Mesenchymal stem cell (in vitro differentiated cells and primary cell): ENCODE measurements around the gene MAP4K2.

Experiments used
- DNase-seq: peaks from one replicate; pipeline ENCODE4 v3.0.0-alpha.2; 2013
- H2AFZ ChIP-seq: one replicate; pipeline ENCODE4 v1.6.1; 2013; ENCODE audit warnings: low read depth, mild to moderate bottlenecking, control low read depth, inconsistent platforms, low read length, moderate library complexity
- H2AK5ac ChIP-seq: 2 replicates; pipeline ENCODE4 v1.6.1; 2013; ENCODE audit warnings: low read length, moderate library complexity, mild to moderate bottlenecking, inconsistent platforms; ENCODE audit not compliant: severe bottlenecking
- H2BK120ac ChIP-seq: one replicate; pipeline ENCODE4 v1.6.1; 2013; ENCODE audit warnings: low read depth, mild to moderate bottlenecking, inconsistent platforms, low read length, moderate library complexity
- H2BK12ac ChIP-seq, 2 experiments: one replicate each; pipeline ENCODE4 v1.6.1; 2013; ENCODE audit warnings: inconsistent platforms in 2 of 2, low read length in 2 of 2, mild to moderate bottlenecking in 2 of 2, moderate library complexity in 2 of 2, control low read depth in 1 of 2
- H2BK15ac ChIP-seq: one replicate; pipeline ENCODE4 v1.6.1; 2013; ENCODE audit warnings: mild to moderate bottlenecking, low read depth, inconsistent platforms; ENCODE audit not compliant: poor library complexity, severe bottlenecking
- H2BK5ac ChIP-seq: 2 replicates; pipeline ENCODE4 v1.6.1; 2013; ENCODE audit warnings: low read depth, mild to moderate bottlenecking, low read length, control low read depth, inconsistent platforms; ENCODE audit not compliant: poor library complexity, severe bottlenecking
- H3K14ac ChIP-seq, 2 experiments: one replicate each; pipeline ENCODE4 v1.6.1; 2013; ENCODE audit warnings: inconsistent platforms in 2 of 2, low read length in 2 of 2, control low read depth in 1 of 2, mild to moderate bottlenecking in 1 of 2, moderate library complexity in 1 of 2
- H3K18ac ChIP-seq, 2 experiments: one replicate each; pipeline ENCODE4 v1.6.1; 2013; ENCODE audit warnings: inconsistent platforms in 2 of 2, low read length in 2 of 2, control low read depth in 1 of 2, low read depth in 1 of 2, mild to moderate bottlenecking in 1 of 2
- H3K23ac ChIP-seq, 2 experiments: one replicate each; pipeline ENCODE4 v1.6.1; 2013; ENCODE audit warnings: inconsistent platforms in 2 of 2, low read length in 2 of 2, mild to moderate bottlenecking in 2 of 2, moderate library complexity in 2 of 2, control low read depth in 1 of 2
- H3K27ac ChIP-seq: 2 replicates; pipeline ENCODE4 v1.5.1; 2013; ENCODE audit warnings: mild to moderate bottlenecking, moderate library complexity, low read length, control low read depth, inconsistent platforms; ENCODE audit not compliant: poor library complexity, severe bottlenecking
- H3K27me3 ChIP-seq, 2 experiments: 2 replicates each; pipeline versions ENCODE4 v1.6.1 to v1.7.0; 2013; ENCODE audit warnings: low read length in 2 of 2, mild to moderate bottlenecking in 2 of 2, moderate library complexity in 2 of 2, control low read depth in 1 of 2, inconsistent platforms in 1 of 2; ENCODE audit not compliant: control insufficient read depth in 1 of 2, insufficient read depth in 1 of 2
- H3K36me3 ChIP-seq, 2 experiments: 2 replicates each; pipeline versions ENCODE4 v1.6.1 to v1.7.0; 2013; ENCODE audit warnings: low read length in 2 of 2, control low read depth in 1 of 2, inconsistent platforms in 1 of 2, low read depth in 1 of 2, mild to moderate bottlenecking in 1 of 2; ENCODE audit not compliant: insufficient read depth in 2 of 2, control insufficient read depth in 1 of 2
- H3K4ac ChIP-seq, 2 experiments: one replicate each; pipeline ENCODE4 v1.6.1; 2013; ENCODE audit warnings: inconsistent platforms in 2 of 2, low read length in 2 of 2, mild to moderate bottlenecking in 2 of 2, moderate library complexity in 2 of 2, control low read depth in 1 of 2, low read depth in 1 of 2
- H3K4me1 ChIP-seq: 2 replicates; pipeline ENCODE4 v1.6.1; 2013; ENCODE audit warnings: low read depth, low read length, control low read depth; ENCODE audit not compliant: control insufficient read depth, insufficient read depth
- H3K4me2 ChIP-seq: 2 replicates; pipeline ENCODE4 v1.6.1; 2013; ENCODE audit warnings: low read length, mild to moderate bottlenecking, inconsistent platforms; ENCODE audit not compliant: poor library complexity, severe bottlenecking
- H3K4me3 ChIP-seq, 2 experiments: 2 replicates each; pipeline versions ENCODE4 v1.5.1 to v1.7.0; 2013; ENCODE audit warnings: low read length in 2 of 2, mild to moderate bottlenecking in 2 of 2, control low read depth in 1 of 2, low read depth in 1 of 2; ENCODE audit not compliant: insufficient read depth in 1 of 2
- H3K79me1 ChIP-seq: replicated peaks from 2 replicates; pipeline ENCODE4 v1.6.1; 2013; ENCODE audit warnings: mild to moderate bottlenecking, control low read depth, low read length, inconsistent platforms; ENCODE audit not compliant: poor library complexity, severe bottlenecking
- H3K9ac ChIP-seq: 2 replicates; pipeline ENCODE4 v1.7.0; 2013; ENCODE audit warnings: mild to moderate bottlenecking, low read length, moderate library complexity
- H3K9me3 ChIP-seq: 2 replicates; pipeline ENCODE4 v1.7.0; 2013; ENCODE audit warnings: mild to moderate bottlenecking, low read length; ENCODE audit not compliant: control insufficient read depth
- H4K8ac ChIP-seq: one replicate; pipeline ENCODE4 v1.6.1; 2013; ENCODE audit warnings: inconsistent platforms, mild to moderate bottlenecking, low read length, moderate library complexity
- H4K91ac ChIP-seq: one replicate; pipeline ENCODE4 v1.6.1; 2013; ENCODE audit warnings: mild to moderate bottlenecking, low read length, inconsistent platforms
- WGBS: methylation state at CpG from one replicate; pipeline ENCODE4 v1.1.7; 2013; ENCODE audit warnings: mixed read lengths; 5-methylcytosine and 5-hydroxymethylcytosine counted together

Gene MAP4K2

GRCh38 chr11:64762674-64763525 lies 40.1 kb downstream of the MAP4K2 start:
- Histone ChIP-seq H3K27me3 (no peaks in the 10 kb centered on the region), H3K4ac (no peak overlapping the region), H3K9me3 (no peaks in the 10 kb centered on the region), H3K79me1 (peaks cover 12% of the 10 kb centered on the region), H3K9ac (peak overlapping the region; percentile 19), H2BK12ac (no peak overlapping the region), H4K8ac (no peak overlapping the region), H3K18ac (no peak overlapping the region), H2BK15ac (no peak overlapping the region), H2AFZ (no peak overlapping the region), H3K4me3 (no peak overlapping the region), H3K36me3 (peaks cover 51 to 69% of the 10 kb centered on the region in 2 experiments), H3K4me2 (peak overlapping the region; percentile 17), H3K23ac (no peak overlapping the region), H2AK5ac (no peak overlapping the region), H4K91ac (no peak overlapping the region), H3K14ac (no peak overlapping the region), H3K27ac (peak overlapping the region; percentile 93), H2BK120ac (no peak overlapping the region), H3K4me1 (peaks cover 58% of the 10 kb centered on the region), H2BK5ac (no peak overlapping the region)
- peak; percentile 49 for DNase-seq
- 60% methylated on average over 9 of the region's 13 CpGs for WGBS

GRCh38 chr11:64762277-64762673 lies 40.7 kb downstream of the MAP4K2 start:
- Histone ChIP-seq H2AK5ac (no peak overlapping the region), H4K91ac (no peak overlapping the region), H3K79me1 (peaks cover 10% of the 10 kb centered on the region), H2BK12ac (no peak overlapping the region), H2BK15ac (no peak overlapping the region), H3K9me3 (no peaks in the 10 kb centered on the region), H3K4ac (no peak overlapping the region), H3K18ac (peak overlapping the region in 1 of 2 experiments; percentile 6), H3K4me3 (no peak overlapping the region), H2BK5ac (no peak overlapping the region), H3K14ac (no peak overlapping the region), H2BK120ac (no peak overlapping the region), H3K27me3 (no peaks in the 10 kb centered on the region), H2AFZ (no peak overlapping the region), H3K23ac (no peak overlapping the region), H3K4me2 (no peak overlapping the region), H3K36me3 (peaks cover 45 to 63% of the 10 kb centered on the region in 2 experiments), H3K9ac (no peak overlapping the region), H4K8ac (no peak overlapping the region), H3K27ac (peak overlapping the region; percentile 93), H3K4me1 (peaks cover 58% of the 10 kb centered on the region)
- WGBS = 80% methylated on average over 5 of the region's 5 CpGs
- no peak for DNase-seq

GRCh38 chr11:64760759-64761420 lies 42.1 kb downstream of the MAP4K2 start:
- peaks cover 36 to 49% of the 10 kb centered on the region in 2 experiments for H3K36me3 ChIP-seq
- no peak overlapping the region for H3K14ac ChIP-seq
- peak overlapping the region in 1 of 2 experiments; percentile 86 for H3K23ac ChIP-seq
- H3K4me3 ChIP-seq = no peak overlapping the region
- no peak for DNase-seq
- no peak overlapping the region for H3K9ac ChIP-seq
- H4K91ac ChIP-seq = no peak overlapping the region
- WGBS = 70% methylated on average over 5 of the region's 7 CpGs
- no peaks in the 10 kb centered on the region for H3K27me3 ChIP-seq
- no peak overlapping the region for H2BK120ac ChIP-seq
- H4K8ac ChIP-seq = no peak overlapping the region
- H2AFZ ChIP-seq = no peak overlapping the region
- H3K18ac ChIP-seq = no peak overlapping the region
- no peak overlapping the region for H2BK12ac ChIP-seq
- no peak overlapping the region for H2BK15ac ChIP-seq
- no peak overlapping the region for H3K27ac ChIP-seq
- H3K4me1 ChIP-seq = peaks cover 58% of the 10 kb centered on the region
- H3K79me1 ChIP-seq = peaks cover 5% of the 10 kb centered on the region
- H2AK5ac ChIP-seq = peak overlapping the region; percentile 44
- H3K9me3 ChIP-seq = no peaks in the 10 kb centered on the region
- H2BK5ac ChIP-seq = no peak overlapping the region
- H3K4me2 ChIP-seq = no peak overlapping the region
- H3K4ac ChIP-seq = no peak overlapping the region
